ENCODE results near the gene RPL38. TPM values are rescaled to one million over a fixed set of nuclear protein-coding genes. Genes with fewer than 3 reads are reported as not detected.

RPL38 gene
- 4,173 and 5,221 TPM in 2 replicates for total RNA-seq (2014; rRNA removed; shearing (Covaris generic))

DNA sequence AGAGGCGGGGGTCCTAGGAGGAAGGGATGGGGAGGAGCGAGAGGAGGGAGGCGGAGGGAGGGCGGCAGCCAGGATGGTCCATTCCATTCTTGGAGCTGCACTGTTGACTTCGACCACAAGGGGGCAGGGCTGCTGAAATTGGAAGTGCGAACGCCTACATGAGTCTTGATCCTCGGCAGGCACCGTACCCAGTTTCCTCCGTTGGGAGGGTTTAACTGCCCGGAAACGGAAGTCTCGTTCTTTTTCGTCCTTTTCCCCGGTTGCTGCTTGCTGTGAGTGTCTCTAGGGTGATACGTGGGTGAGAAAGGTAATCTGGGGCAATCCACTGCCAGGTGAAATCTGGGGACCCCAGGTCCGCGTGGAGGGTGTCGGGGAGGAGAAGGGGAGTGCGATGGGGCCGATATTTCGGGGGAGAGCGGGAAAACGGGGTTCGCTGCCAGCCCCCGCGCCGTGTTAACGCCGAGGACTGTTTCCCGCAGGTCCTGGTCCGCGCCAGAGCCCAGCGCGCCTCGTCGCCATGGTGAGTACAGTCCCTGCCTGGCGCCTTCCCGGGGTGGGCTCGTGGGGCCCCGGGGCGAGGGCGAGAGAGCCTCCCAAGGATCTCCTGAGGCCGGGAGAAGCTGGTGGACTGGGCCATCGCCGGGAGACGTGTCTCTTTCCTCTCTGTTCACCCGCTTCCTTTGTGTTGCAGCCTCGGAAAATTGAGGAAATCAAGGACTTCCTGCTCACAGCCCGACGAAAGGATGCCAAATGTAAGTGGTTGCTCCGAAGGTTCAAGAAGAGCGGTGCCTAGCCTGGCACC lies at the start of gene RPL38:
TSS of gene RPL38 (plus strand) at position 240 of the 802 bp plus-strand sequence. CDS start at position 518, 278 bp downstream.

DNA sequence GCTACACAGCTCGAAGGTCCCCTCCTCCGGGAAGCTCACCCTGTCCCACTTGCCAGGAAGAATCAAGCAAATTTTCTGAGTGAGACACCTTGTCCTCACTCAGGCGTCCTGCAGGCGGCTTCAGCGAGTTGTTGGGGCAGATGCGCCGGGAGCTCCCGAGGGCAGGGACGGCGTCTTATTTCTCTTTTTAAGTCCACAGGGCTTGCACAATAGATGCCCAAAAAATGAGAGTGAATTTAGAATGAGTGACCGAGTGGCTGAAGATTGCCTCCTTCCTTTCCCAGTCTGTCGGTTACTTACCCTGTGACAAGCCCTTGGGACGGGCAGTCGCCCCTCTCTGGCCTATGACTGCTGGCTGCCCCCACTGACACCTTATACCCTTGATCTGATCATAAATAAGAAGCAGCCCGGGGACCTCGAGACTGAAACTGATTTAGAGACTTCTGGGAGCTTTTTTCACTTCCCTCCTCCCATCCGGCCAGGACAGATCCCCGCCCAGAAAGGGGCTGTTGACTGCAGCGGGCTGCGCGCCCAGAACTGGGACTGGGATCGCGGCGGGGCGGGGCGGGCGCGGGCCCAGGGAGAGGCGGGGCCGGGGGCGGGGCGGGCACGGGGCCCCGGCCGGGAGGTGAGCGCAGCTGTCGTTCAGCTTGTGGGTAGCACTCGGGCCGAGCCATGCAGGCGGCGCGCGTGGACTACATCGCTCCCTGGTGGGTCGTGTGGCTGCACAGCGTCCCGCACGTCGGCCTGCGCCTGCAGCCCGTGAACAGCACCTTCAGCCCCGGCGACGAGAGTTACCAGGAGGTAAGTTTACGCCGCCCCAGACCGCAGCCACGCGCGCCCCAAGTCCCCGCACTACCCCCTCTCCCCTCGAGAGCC lies 9.7 kb downstream of the RPL38 start, which contains the start of gene TTYH2:
TSS of gene TTYH2 (plus strand) at position 659 of the 879 bp plus-strand sequence. CDS start at position 676, 17 bp downstream.

Other genes starting within 250 kb of the RPL38 start
- gene TTYH2, start 9.9 kb downstream of the RPL38 start, total RNA-seq (2014; rRNA removed; shearing (Covaris generic)): 1.2 and 1.5 TPM in 2 replicates
- gene DNAI2, start 70.6 kb downstream of the RPL38 start, total RNA-seq (2014; rRNA removed; shearing (Covaris generic)): not detected in 2 replicates
- not detected in 2 replicates for gene KIF19, start 122.5 kb downstream of the RPL38 start, total RNA-seq (2014; rRNA removed; shearing (Covaris generic))
- not detected in 2 replicates for gene BTBD17, start 158.2 kb downstream of the RPL38 start, total RNA-seq (2014; rRNA removed; shearing (Covaris generic))
- not detected in 2 replicates for gene GPR142, start 163.8 kb downstream of the RPL38 start, total RNA-seq (2014; rRNA removed; shearing (Covaris generic))
- gene GPRC5C, start 228.4 kb downstream of the RPL38 start, total RNA-seq (2014; rRNA removed; shearing (Covaris generic)): 0.74 and 1.3 TPM in 2 replicates

Data from A375 (cell line).